ENCODE measurements around the gene PRKAR2B. TPM values are rescaled to one million over a fixed set of nuclear protein-coding genes. Genes with fewer than 3 reads are reported as not detected.

Gene PRKAR2B
- total and polyA plus RNA-seq, 4 donors, result 3.5 to 15.0 (median 5.8) TPM

DNA sequence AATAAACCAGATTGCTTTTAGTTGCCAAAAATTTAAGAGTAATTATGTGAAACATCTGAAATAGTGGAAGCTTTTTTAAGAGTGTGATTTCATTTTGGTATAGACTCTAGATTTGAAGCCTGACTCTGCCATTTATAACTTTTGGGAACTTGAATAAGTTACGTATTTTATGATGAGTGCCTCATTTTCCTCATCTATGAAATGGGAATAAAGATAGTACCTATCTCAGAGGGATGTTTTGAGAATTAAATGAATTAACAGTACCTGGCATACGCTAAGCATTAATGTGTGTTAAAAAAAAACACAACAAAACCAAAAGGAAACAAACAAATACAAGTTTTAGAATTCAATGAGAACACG lies 12.9 kb downstream of the PRKAR2B start:
- no peak for DNase-seq
- 89 to 92% methylated on average over 3 of the region's 3 CpGs for WGBS, 2 donors
- no peak overlapping the region for H3K27ac ChIP-seq (ENCODE audit: low read depth in 1 of 2, low read length in 1 of 2)
- no peak overlapping the region for H3K9ac ChIP-seq (ENCODE audit: insufficient read depth in 1 of 2, low read length in 2 of 2)
- H3K36me3 ChIP-seq (ENCODE audit: control insufficient read depth in 4 of 4, insufficient read depth in 4 of 4, low read length in 4 of 4), result no peaks in the 10 kb centered on the region
- no peak overlapping the region for H3K4me3 ChIP-seq
- no peak for ATAC-seq (ENCODE audit: insufficient read depth, low FRiP score)
- no peaks in the 10 kb centered on the region for H3K27me3 ChIP-seq (ENCODE audit: control insufficient read depth in 3 of 3, insufficient read depth in 3 of 3, low read length in 2 of 3)
- TF ChIP-seq, protein P1, sequence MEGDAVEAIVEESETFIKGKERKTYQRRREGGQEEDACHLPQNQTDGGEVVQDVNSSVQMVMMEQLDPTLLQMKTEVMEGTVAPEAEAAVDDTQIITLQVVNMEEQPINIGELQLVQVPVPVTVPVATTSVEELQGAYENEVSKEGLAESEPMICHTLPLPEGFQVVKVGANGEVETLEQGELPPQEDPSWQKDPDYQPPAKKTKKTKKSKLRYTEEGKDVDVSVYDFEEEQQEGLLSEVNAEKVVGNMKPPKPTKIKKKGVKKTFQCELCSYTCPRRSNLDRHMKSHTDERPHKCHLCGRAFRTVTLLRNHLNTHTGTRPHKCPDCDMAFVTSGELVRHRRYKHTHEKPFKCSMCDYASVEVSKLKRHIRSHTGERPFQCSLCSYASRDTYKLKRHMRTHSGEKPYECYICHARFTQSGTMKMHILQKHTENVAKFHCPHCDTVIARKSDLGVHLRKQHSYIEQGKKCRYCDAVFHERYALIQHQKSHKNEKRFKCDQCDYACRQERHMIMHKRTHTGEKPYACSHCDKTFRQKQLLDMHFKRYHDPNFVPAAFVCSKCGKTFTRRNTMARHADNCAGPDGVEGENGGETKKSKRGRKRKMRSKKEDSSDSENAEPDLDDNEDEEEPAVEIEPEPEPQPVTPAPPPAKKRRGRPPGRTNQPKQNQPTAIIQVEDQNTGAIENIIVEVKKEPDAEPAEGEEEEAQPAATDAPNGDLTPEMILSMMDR (IDR thresholded peaks at IDR 0.05; ENCODE audit: control extremely low read depth, extremely low read depth), result no peak
- H3K4me1 ChIP-seq (ENCODE audit: control insufficient read depth in 5 of 5, insufficient read depth in 5 of 5, low read length in 5 of 5), result no peaks in the 10 kb centered on the region
- no peaks in the 10 kb centered on the region for H3K9me3 ChIP-seq (ENCODE audit: control insufficient read depth in 4 of 4, insufficient read depth in 3 of 4, low read length in 3 of 4)

DNA sequence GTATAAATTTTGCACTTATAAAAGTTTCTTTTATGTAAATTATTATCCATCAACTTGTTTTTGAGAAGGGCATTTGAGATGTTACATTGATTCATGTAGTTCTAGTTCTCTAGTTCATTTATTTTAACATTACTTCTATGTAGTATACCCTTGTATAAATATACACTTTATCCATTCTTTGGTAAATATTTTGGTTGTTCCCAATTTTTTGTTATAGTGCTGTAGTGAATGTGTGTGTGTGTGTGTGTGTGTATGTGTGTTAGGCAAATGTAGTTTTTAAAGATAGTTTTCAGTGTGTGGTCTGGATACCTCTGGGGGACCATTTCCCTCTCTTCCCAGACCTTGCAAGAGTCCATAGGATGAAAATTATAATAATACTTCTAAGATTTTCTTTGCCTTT lies 15.0 kb downstream of the PRKAR2B start:
- H3K27ac ChIP-seq (ENCODE audit: low read depth in 1 of 2, low read length in 1 of 2), result no peak overlapping the region
- DNase-seq (no peak), ATAC-seq (ENCODE audit: insufficient read depth, low FRiP score) (no peak)
- H3K36me3 ChIP-seq (ENCODE audit: control insufficient read depth in 4 of 4, insufficient read depth in 4 of 4, low read length in 4 of 4), result no peaks in the 10 kb centered on the region
- no peak overlapping the region for H3K9ac ChIP-seq (ENCODE audit: insufficient read depth in 1 of 2, low read length in 2 of 2)
- no peaks in the 10 kb centered on the region for H3K9me3 ChIP-seq (ENCODE audit: control insufficient read depth in 4 of 4, insufficient read depth in 3 of 4, low read length in 3 of 4)
- TF ChIP-seq, protein P1 (IDR thresholded peaks at IDR 0.05; ENCODE audit: control extremely low read depth, extremely low read depth), result no peak
- H3K27me3 ChIP-seq (ENCODE audit: control insufficient read depth in 3 of 3, insufficient read depth in 3 of 3, low read length in 2 of 3), result no peaks in the 10 kb centered on the region
- peaks cover 0 to 5% (median 0%) of the 10 kb centered on the region in 5 donors for H3K4me1 ChIP-seq (ENCODE audit: control insufficient read depth in 5 of 5, insufficient read depth in 5 of 5, low read length in 5 of 5)
- no peak overlapping the region for H3K4me3 ChIP-seq

DNA sequence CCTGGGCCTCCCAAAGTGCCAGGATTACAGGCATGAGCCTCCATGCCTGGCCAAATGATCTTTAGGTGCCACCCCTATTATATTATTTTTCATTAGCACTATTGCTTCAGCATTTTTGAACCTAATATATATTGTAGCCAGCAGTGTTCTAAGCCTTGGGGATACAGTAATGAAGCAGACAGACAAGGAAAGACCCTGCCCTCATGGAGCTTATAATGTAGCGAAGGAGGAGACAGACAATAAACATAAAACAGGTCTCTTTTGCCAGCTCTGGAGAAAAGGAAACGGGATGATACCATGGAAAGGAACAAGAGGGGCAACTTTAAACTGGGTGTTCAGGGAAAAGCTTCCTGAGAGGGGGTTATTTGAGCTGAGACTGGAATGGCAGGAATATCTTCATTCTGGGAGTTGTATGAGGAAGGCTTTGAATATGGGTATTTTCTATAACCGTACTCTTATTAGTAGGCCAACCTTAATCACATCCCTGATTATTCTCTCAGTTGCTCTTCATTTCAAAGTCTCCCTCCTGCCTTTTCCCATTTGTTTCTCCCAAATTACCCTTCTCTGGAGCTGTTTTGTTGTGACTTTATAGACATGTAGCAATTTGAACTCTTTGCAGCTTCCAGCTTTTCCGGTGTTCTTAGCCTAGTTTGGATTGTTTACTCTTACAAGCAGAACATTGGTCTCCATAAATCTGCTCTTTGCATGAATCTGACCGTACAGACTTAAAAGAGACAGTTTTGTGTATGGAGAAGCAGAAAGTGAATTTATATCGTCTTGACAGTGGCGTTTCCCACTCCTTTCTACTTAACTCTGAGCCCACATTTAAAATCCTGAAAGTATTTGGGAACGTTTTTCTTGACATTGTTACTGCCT lies 19.0 kb downstream of the PRKAR2B start:
- no peaks in the 10 kb centered on the region for H3K9me3 ChIP-seq (ENCODE audit: control insufficient read depth in 4 of 4, insufficient read depth in 3 of 4, low read length in 3 of 4)
- ATAC-seq (ENCODE audit: insufficient read depth, low FRiP score) (no peak), DNase-seq (peak in 1 of 3 donors; percentile 29)
- TF ChIP-seq, protein P1 (IDR thresholded peaks at IDR 0.05; ENCODE audit: control extremely low read depth, extremely low read depth), result no peak
- H3K4me1 ChIP-seq (ENCODE audit: control insufficient read depth in 5 of 5, insufficient read depth in 5 of 5, low read length in 5 of 5), result peaks cover 0 to 5% (median 0%) of the 10 kb centered on the region in 5 donors
- H3K9ac ChIP-seq (ENCODE audit: insufficient read depth in 1 of 2, low read length in 2 of 2), result no peak overlapping the region
- no peaks in the 10 kb centered on the region for H3K27me3 ChIP-seq (ENCODE audit: control insufficient read depth in 3 of 3, insufficient read depth in 3 of 3, low read length in 2 of 3)
- H3K36me3 ChIP-seq (ENCODE audit: control insufficient read depth in 4 of 4, insufficient read depth in 4 of 4, low read length in 4 of 4), result no peaks in the 10 kb centered on the region
- H3K4me3 ChIP-seq, result no peak overlapping the region
- no peak overlapping the region for H3K27ac ChIP-seq (ENCODE audit: low read depth in 1 of 2, low read length in 1 of 2)
- 84 to 91% methylated on average over 8 of the region's 8 CpGs for WGBS, 2 donors
